Calu3 (cell line): ENCODE data around the gene CCDC97. TPM values are rescaled to one million over a fixed set of nuclear protein-coding genes. Genes with fewer than 3 reads are reported as not detected.
A peak's percentile ranks its signal among the peaks of the same experiment; 100 is the strongest.

Experiments used
- BruUV-seq: library from RNA; stranded (reverse); fragments of 400-500 nt; replicated peaks from 2 replicates; lab custom pipeline; 2021; lab: Mats Ljungman, UMichigan
- CTCF ChIA-PET: fragments of 300-600 bp; sonication (Branson Sonifier 250); formaldehyde crosslinking; loops from one replicate; lab custom pipeline; 2022; ENCODE audit warnings: antibody characterized with exemption; lab: Charles Lee
- DNase-seq: peaks from one replicate; pipeline ENCODE4 v3.0.0; 2022
- H3K27ac Mint-ChIP-seq: one replicate; pipeline ENCODE4 v1.8.0; 2022; ENCODE audit warnings: mixed read lengths; ENCODE audit not compliant: unreplicated experiment
- H3K27me3 Mint-ChIP-seq: one replicate; pipeline ENCODE4 v1.8.0; 2022; ENCODE audit warnings: mixed read lengths; ENCODE audit not compliant: unreplicated experiment
- H3K36me3 Mint-ChIP-seq: one replicate; pipeline ENCODE4 v1.8.0; 2022; ENCODE audit warnings: mild to moderate bottlenecking, moderate library complexity, mixed read lengths; ENCODE audit not compliant: insufficient read depth, unreplicated experiment
- H3K4me1 Mint-ChIP-seq: one replicate; pipeline ENCODE4 v1.8.0; 2022; ENCODE audit warnings: mild to moderate bottlenecking, low read depth, mixed read lengths; ENCODE audit not compliant: unreplicated experiment
- H3K4me3 Mint-ChIP-seq: one replicate; pipeline ENCODE4 v1.8.0; 2022; ENCODE audit warnings: mild to moderate bottlenecking, low read depth, moderate library complexity, mixed read lengths; ENCODE audit not compliant: unreplicated experiment
- H3K9me3 Mint-ChIP-seq: one replicate; pipeline ENCODE4 v1.8.0; 2022; ENCODE audit warnings: low read depth, mixed read lengths; ENCODE audit not compliant: unreplicated experiment
- CTCF ChIP-seq: fragments of 200-600 bp; IDR thresholded peaks from one replicate; pipeline ENCODE4 v1.8.0; 2022; ENCODE audit warnings: antibody characterized with exemption; ENCODE audit not compliant: unreplicated experiment
- intact Hi-C: fragments of 100-400 bp; cut with micrococcal nuclease; formaldehyde crosslinking; loops from one replicate; pipeline ENCODE4 v1.10.0; 2022; ENCODE audit not compliant: unreplicated experiment
- total RNA-seq: library from RNA; stranded (reverse); gene quantifications from 2 replicates; pipeline ENCODE4 v1.2.3, GENCODE V29; 2022

The CCDC97 gene
- total RNA-seq, 1 experiment from 2014 or later = 45.8 TPM

- CTCF ChIA-PET = no interaction called here
- peaks cover 28% of the 10 kb centered on the region for H3K4me1 Mint-ChIP-seq
- H3K36me3 Mint-ChIP-seq = peaks cover 68% of the 10 kb centered on the region
- DNase-seq = no peak
- H3K4me3 Mint-ChIP-seq = no peak overlapping the region
- BruUV-seq = no TSS peak
- intact Hi-C loops = no loop called here
- no peak for TF ChIP-seq CTCF
- no peaks in the 10 kb centered on the region for H3K9me3 Mint-ChIP-seq
- H3K27me3 Mint-ChIP-seq = no peaks in the 10 kb centered on the region
- no peak overlapping the region for H3K27ac Mint-ChIP-seq
Observed at GRCh38 chr19:41320185-41320518, 10.2 kb downstream of the CCDC97 start.

GRCh38 chr19:41320568-41320967, 10.6 kb downstream of the CCDC97 start:
- Mint-ChIP-seq H3K4me1 (peaks cover 32% of the 10 kb centered on the region), H3K27me3 (no peaks in the 10 kb centered on the region), H3K9me3 (no peaks in the 10 kb centered on the region), H3K36me3 (peaks cover 72% of the 10 kb centered on the region), H3K4me3 (no peak overlapping the region), H3K27ac (no peak overlapping the region)
- CTCF ChIA-PET = no interaction called here
- intact Hi-C loops = no loop called here
- BruUV-seq = no TSS peak
- no peak for TF ChIP-seq CTCF
- no peak for DNase-seq

GRCh38 chr19:41321204-41321599, 11.2 kb downstream of the CCDC97 start:
- peaks cover 38% of the 10 kb centered on the region for H3K4me1 Mint-ChIP-seq
- CTCF ChIA-PET = interaction anchor here (1.2 to 1.5 kb wide), 3 partner anchors 31 to 118 kb away, joined by 3 to 11 read pairs (median 9); partner anchors contain the start of gene DMAC2
- no peak overlapping the region for H3K27ac Mint-ChIP-seq
- DNase-seq = no peak
- H3K9me3 Mint-ChIP-seq = no peaks in the 10 kb centered on the region
- no TSS peak for BruUV-seq
- H3K4me3 Mint-ChIP-seq = no peak overlapping the region
- H3K27me3 Mint-ChIP-seq = no peaks in the 10 kb centered on the region
- H3K36me3 Mint-ChIP-seq = peaks cover 74% of the 10 kb centered on the region
- intact Hi-C loops = no loop called here
- no peak for TF ChIP-seq CTCF

- intact Hi-C loops = no loop called here
- peak; percentile 49 for DNase-seq
- Mint-ChIP-seq H3K36me3 (peaks cover 74% of the 10 kb centered on the region), H3K4me1 (peaks cover 44% of the 10 kb centered on the region), H3K9me3 (no peaks in the 10 kb centered on the region), H3K27ac (no peak overlapping the region), H3K4me3 (no peak overlapping the region), H3K27me3 (no peaks in the 10 kb centered on the region)
- no TSS peak for BruUV-seq
- CTCF ChIA-PET = interaction anchor here (0.5 to 1.5 kb wide), 4 partner anchors 30 to 498 kb away, joined by 3 to 11 read pairs (median 6); partner anchors contain the start of gene DMAC2
- peak; percentile 63 for TF ChIP-seq CTCF
Observed at GRCh38 chr19:41321600-41322270, 11.8 kb downstream of the CCDC97 start.
